ENCODE data around the gene METTL24. TPM values are rescaled to one million over a fixed set of nuclear protein-coding genes. Genes with fewer than 3 reads are reported as not detected.

Gene METTL24
- total RNA-seq, 4 donors from 2014 or later = 0.45 to 1.7 TPM; not detected in 2

GRCh38 chr6:110298411-110298810 is 59.7 kb downstream of the METTL24 start:
- no peak for DNase-seq (ENCODE audit: low spot score in 2 of 2)
- 46% methylated on average over 2 of the region's 2 CpGs for WGBS
- H3K9me3 ChIP-seq = no peaks in the 10 kb centered on the region

GRCh38 chr6:110296241-110297025 is 61.7 kb downstream of the METTL24 start:
- Histone ChIP-seq H3K9me3 (no peaks in the 10 kb centered on the region), H3K27ac (peak overlapping the region; percentile 14), H3K27me3 (no peaks in the 10 kb centered on the region), H3K4me3 (peak overlapping the region; percentile 25), H3K36me3 (no peaks in the 10 kb centered on the region), H3K4me1 (no peaks in the 10 kb centered on the region)
- TF ChIP-seq POLR2A (IDR thresholded peaks at IDR 0.05) (no peak), EP300 (IDR thresholded peaks at IDR 0.05) (no peak), CTCF (IDR thresholded peaks at IDR 0.05) (no peak), POLR2AphosphoS5 (IDR thresholded peaks at IDR 0.05) (no peak)
- no peak for DNase-seq (ENCODE audit: low spot score in 2 of 2)
- 53% methylated on average over 11 of the region's 11 CpGs for WGBS

More at GRCh38 chr6:110298411-110298810, 59.7 kb downstream of the METTL24 start:
- H3K36me3 ChIP-seq = no peaks in the 10 kb centered on the region
- no peak overlapping the region for H3K27ac ChIP-seq
- no peak overlapping the region for H3K4me3 ChIP-seq
- no peaks in the 10 kb centered on the region for H3K4me1 ChIP-seq
- H3K27me3 ChIP-seq = no peaks in the 10 kb centered on the region
- TF ChIP-seq CTCF (IDR thresholded peaks at IDR 0.05) (no peak), POLR2A (IDR thresholded peaks at IDR 0.05) (no peak), EP300 (IDR thresholded peaks at IDR 0.05) (no peak), POLR2AphosphoS5 (IDR thresholded peaks at IDR 0.05) (no peak)

- H3K36me3 ChIP-seq = no peaks in the 10 kb centered on the region
- WGBS = 65% methylated on average over 5 of the region's 5 CpGs
- H3K27ac ChIP-seq = peak overlapping the region; percentile 40
- TF ChIP-seq POLR2A (IDR thresholded peaks at IDR 0.05) (no peak), CTCF (IDR thresholded peaks at IDR 0.05) (no peak), EP300 (IDR thresholded peaks at IDR 0.05) (no peak), POLR2AphosphoS5 (IDR thresholded peaks at IDR 0.05) (no peak)
- no peaks in the 10 kb centered on the region for H3K4me1 ChIP-seq
- no peaks in the 10 kb centered on the region for H3K9me3 ChIP-seq
- DNase-seq (ENCODE audit: low spot score in 2 of 2) = no peak
- H3K4me3 ChIP-seq = no peak overlapping the region
- no peaks in the 10 kb centered on the region for H3K27me3 ChIP-seq
Measured at GRCh38 chr6:110295451-110296165, 62.5 kb downstream of the METTL24 start.

- peaks cover 4% of the 10 kb centered on the region for H3K4me1 ChIP-seq
- no peak overlapping the region for H3K27ac ChIP-seq
- no peaks in the 10 kb centered on the region for H3K27me3 ChIP-seq
- no peaks in the 10 kb centered on the region for H3K9me3 ChIP-seq
- no peaks in the 10 kb centered on the region for H3K36me3 ChIP-seq
- no peak for TF ChIP-seq CTCF (IDR thresholded peaks at IDR 0.05)
- no peak for TF ChIP-seq POLR2A (IDR thresholded peaks at IDR 0.05)
- TF ChIP-seq POLR2AphosphoS5 (IDR thresholded peaks at IDR 0.05) = no peak
- TF ChIP-seq EP300 (IDR thresholded peaks at IDR 0.05) = no peak
- no peak overlapping the region for H3K4me3 ChIP-seq
- 83% methylated on average over 8 of the region's 8 CpGs for whole genome bisulfite sequencing
- no peak for DNase-seq (ENCODE audit: low spot score in 2 of 2)
Measured at GRCh38 chr6:110287462-110288341, 70.4 kb downstream of the METTL24 start.
